NCI-H146 (cell line): ENCODE results near the gene ETFA.

Source experiments
- DNase-seq: peaks from one replicate; lab custom pipeline; 2025; lab: John Stamatoyannopoulos, UW

The ETFA gene

GRCh38 chr15:76311100-76311953 lies at the start of gene ETFA:
Gene ETFA (minus strand): TSS chr15:76311469. CDS start chr15:76311388, 81 bp downstream.
- peak; percentile 94 for DNase-seq

DNA sequence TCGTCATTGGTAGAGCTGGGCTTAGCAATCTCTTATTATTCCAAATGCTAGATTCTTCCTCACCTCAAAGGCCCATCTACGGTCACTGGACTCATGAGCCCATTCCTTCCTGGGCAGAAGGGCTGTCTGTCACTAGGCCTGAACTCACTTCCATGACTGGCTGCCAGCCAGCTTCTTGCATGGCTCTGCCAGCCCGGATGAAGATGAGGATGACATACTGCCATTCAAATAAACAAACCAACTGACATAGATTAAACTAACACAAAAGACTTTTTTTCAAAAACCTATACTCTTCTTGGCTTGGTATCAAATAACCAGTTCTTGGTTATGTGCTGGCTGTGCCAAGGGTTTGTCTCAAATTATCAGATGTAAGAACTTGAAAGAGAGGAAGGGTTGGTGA lies 49.1 kb upstream of the ETFA start:
- no peak for DNase-seq

GRCh38 chr15:76359152-76359551 lies 47.9 kb upstream of the ETFA start:
- peak; percentile 8 for DNase-seq

GRCh38 chr15:76358453-76358852 lies 47.2 kb upstream of the ETFA start:
- no peak for DNase-seq

DNA sequence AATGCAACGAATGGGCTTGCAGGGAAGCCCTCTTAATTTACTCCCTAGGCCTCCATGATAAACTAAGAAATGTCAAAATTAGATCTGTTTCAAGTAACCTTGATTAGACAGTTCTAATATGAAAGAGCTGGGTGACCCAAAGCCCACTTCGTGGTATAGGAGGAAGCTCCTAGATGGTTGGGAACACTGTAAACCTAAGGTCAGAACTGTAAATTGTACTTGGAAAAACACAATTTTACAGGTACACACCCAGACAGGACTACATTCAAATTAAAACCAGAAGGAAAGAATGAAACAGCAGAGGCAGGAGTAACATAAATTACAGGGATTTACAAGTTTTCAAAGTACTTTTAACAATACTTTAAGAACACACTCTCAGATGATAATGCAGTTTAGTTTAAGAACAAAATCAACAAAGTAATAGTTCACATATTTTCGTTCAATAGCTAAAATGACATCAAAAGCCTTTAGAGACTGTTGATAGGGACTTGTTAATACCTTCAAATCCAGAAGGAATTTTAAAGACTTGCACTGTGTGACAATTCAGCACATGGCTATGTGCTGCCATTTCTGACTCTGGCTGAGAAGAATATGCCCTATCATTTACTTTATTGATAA lies 43.7 kb upstream of the ETFA start:
- no peak for DNase-seq

DNA sequence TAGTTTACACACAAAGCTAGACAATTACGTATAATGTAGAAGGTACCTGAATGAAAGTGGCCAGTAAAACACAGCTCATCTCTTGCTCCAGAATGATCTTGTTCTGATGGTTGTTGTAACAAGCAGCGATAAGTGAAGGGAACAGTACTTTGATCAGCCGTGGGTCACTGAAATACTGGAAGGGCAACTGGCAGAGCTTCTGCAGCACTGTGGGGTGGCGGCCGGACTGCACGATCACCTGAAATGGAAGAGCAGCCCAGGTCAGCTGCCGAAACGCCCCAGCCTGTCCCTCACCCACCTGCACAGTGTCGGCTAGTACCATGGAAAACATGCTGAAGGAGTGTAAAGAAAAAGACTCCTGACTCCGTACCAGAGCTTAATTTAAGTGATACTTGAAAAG lies 42.6 kb upstream of the ETFA start:
- no peak for DNase-seq

DNA sequence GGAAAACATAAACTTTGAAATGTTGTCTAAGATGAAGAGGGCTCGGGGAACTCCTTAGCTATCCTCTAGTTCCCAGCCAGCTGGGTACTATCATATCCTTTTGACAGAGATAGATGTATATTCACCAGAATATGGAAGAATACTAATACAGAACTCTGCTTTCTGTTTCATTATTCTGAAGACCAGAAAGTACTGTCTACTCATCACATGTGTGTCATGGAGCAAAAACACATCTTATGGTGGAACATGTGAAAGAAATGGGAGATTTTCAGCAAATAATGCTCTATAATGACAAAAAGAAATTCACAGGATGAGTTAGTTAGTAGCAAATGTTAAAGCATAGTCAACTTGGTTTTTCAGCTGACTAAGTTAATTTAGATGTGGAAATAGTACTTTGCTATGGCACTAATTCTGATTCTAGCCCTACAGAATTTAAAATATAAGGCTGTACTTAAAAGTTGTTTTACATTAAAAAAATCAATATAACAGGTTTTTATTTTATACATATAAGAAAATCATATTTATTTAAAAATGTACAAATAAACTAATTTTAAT lies 41.8 kb upstream of the ETFA start:
- DNase-seq, result no peak

GRCh38 chr15:76349301-76350070 lies 38.2 kb upstream of the ETFA start:
- DNase-seq, result no peak

GRCh38 chr15:76347482-76348055 lies 36.3 kb upstream of the ETFA start:
- no peak for DNase-seq

- DNase-seq, result no peak
These were observed 35.6 kb upstream of the ETFA start for GRCh38 chr15:76346669-76347481.

DNA sequence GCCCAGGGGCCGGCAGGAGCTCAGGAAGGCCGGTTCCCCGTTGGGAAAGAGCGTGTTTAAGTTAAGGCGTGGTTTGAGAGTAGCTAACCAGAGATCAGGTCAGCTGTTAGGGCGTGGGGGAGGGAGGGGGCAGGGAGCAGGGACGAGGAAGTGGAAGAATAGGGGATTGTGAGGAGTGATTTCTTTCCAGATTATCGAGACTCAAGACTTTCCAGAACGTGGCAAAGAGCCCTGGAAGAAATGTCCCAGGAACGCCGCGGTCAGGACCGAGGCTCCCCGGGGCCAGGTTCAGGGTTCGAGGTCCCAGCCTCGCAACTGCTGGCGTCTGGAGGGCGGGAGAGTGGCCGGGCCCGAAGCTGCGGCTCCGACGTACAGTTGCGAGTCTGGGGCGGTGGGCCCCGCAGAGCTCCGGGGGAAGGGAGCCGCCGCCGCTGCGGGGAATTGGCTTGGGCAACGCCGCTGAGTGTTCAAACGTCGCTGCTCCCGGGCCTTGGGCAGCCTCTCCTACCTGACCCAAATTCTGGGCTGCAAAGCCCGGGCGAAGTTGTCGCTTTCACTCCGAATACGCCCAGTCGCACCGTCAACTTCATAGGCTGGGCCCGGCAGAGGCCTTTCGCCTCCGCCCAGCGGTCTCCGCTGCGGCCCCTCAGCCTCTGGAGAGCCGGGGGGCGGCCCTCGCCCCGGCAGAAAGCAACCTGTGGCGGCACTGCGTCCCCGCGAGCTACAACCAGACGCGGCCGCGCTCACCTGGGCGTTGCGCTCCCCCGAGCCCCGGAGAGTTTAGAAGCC lies 34.8 kb upstream of the ETFA start:
- peak; percentile 25 for DNase-seq

DNA sequence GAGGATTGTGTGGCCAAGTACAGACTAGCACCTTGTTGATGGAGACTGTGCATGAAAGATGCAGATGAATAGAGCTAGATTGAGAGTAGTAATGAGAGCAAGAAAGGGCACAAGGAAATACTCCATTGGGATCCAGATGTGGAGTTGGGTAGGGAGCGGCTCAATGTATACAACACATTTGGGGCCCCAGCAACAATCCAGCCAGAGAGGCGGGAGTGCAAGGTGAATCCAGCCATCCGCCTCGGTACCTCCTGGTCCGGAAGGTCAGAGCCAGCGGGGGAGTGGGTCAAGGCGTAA lies 34.3 kb upstream of the ETFA start:
- no peak for DNase-seq

DNA sequence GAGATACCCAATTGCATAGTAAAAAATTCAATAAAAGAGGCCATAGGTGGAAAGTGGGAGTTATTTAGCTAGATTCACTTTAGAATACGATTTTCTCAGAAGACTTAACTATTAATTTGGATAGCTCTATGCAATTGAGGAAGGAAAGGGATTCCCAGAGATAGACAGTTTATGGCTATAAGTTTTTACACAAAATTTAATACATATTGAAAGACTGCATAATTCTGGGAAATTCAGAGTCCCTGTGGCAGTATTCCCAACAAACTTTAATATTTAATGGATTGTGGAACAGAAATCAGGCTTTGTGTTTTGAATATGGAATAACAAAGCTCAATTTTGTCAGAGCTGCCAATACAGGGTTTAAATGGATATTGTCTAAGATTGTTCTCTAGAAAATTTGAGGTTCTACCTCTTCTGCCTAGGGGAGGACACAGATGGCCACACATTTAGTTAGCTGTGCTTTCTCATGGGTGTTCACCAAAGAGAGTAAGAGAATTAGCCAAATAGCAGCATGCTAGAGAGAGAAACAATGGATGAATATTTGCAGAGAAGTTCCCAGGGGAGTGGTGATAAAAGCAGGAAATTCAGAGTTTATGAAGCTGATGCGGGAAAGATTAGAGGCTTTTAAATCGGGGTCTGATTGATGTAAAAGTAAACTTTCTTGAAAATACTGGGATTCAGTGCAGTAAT lies 33.8 kb upstream of the ETFA start:
- DNase-seq, result no peak

GRCh38 chr15:76343313-76343996 lies 32.2 kb upstream of the ETFA start:
- no peak for DNase-seq

- DNase-seq, result no peak
These were observed 31.3 kb upstream of the ETFA start for GRCh38 chr15:76342382-76343201.

GRCh38 chr15:76342058-76342381 lies 30.8 kb upstream of the ETFA start:
- no peak for DNase-seq

DNA sequence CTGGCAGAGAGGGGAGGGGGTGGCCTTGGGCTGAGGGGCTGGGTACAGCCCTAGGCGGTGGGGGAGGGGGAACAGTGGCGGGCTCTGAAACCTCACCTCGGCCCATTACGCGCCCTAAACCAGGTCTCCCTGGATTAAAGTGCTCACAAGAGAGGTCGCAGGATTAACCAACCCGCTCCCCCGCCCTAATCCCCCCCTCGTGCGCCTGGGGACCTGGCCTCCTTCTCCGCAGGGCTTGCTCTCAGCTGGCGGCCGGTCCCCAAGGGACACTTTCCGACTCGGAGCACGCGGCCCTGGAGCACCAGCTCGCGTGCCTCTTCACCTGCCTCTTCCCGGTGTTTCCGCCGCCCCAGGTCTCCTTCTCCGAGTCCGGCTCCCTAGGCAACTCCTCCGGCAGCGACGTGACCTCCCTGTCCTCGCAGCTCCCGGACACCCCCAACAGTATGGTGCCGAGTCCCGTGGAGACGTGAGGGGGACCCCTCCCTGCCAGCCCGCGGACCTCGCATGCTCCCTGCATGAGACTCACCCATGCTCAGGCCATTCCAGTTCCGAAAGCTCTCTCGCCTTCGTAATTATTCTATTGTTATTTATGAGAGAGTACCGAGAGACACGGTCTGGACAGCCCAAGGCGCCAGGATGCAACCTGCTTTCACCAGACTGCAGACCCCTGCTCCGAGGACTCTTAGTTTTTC lies 30.2 kb upstream of the ETFA start:
- DNase-seq, result no peak

GRCh38 chr15:76340803-76341365 lies 29.6 kb upstream of the ETFA start:
- peak; percentile 48 for DNase-seq
